K562 (cell line): ENCODE results near the gene HSBP1L1. TPM values are rescaled to one million over a fixed set of nuclear protein-coding genes. Genes with fewer than 3 reads are reported as not detected.

ENCODE experiments used
- ATAC-seq: fragments of 200-7000 bp; cut with Tn5 transposase; 3 replicates; pipeline ENCODE4 v1.9.1; 2020; ENCODE audit warnings: moderate library complexity
- BruUV-seq: library from RNA; stranded (reverse); fragments of 400-500 nt; replicated peaks from 2 replicates; lab custom pipeline; 2021; lab: Mats Ljungman, UMichigan
- CTCF ChIA-PET: fragments of 300-600 bp; formaldehyde crosslinking; extraction: SDS; loops from one replicate; lab custom pipeline; 2021; ENCODE audit warnings: low intra/inter-chr PET ratio; lab: Yijun Ruan, JAX
- POLR2A ChIA-PET: fragments of 300-600, 350-650 bp; sonication (Branson Sonifier 250); formaldehyde crosslinking; extraction: SDS; loops from one replicate; lab custom pipeline; 2021; ENCODE audit warnings: antibody characterized with exemption, inconsistent platforms; lab: Yijun Ruan, JAX
- DNase-seq, 4 experiments: peaks; one replicate each; pipeline versions ENCODE4 v3.0.0 to v3.0.0-alpha.2; 2011 to 2018; ENCODE audit warnings: low spot score in 3 of 4, mixed read lengths in 3 of 4; ENCODE audit errors: extremely low read depth in 1 of 4
- FAIRE-seq: peaks from 2 replicates; lab custom pipeline; 2011; peaks lifted over from hg19 to GRCh38; lab: Jason Lieb, UNC
- H2AFZ ChIP-seq: 2 replicates; pipeline ENCODE4 v1.6.0; 2011; ENCODE audit warnings: low read depth, low read length, control low read depth, inconsistent platforms
- H3K27ac ChIP-seq: fragments of 200-600 bp; 3 replicates; pipeline ENCODE4 v1.8.0; 2011; ENCODE audit warnings: low read depth, mild to moderate bottlenecking, control low read depth, inconsistent platforms, low read length, moderate library complexity, mixed read lengths; ENCODE audit errors: extremely low read depth
- H3K27me3 ChIP-seq, 2 experiments: fragments of 300-600 bp in 1 of 2; 2 replicates in 1 of 2; 3 replicates in 1 of 2; pipeline versions ENCODE4 v1.6.0 to v1.8.0; 2011; ENCODE audit warnings: inconsistent platforms in 2 of 2, low read length in 2 of 2, mild to moderate bottlenecking in 1 of 2, mixed read lengths in 1 of 2, moderate library complexity in 1 of 2; ENCODE audit not compliant: control insufficient read depth in 2 of 2, insufficient read depth in 2 of 2
- H3K36me3 ChIP-seq: fragments of 300-600 bp; 3 replicates; pipeline ENCODE4 v1.8.0; 2011; ENCODE audit warnings: mild to moderate bottlenecking, low read length, inconsistent platforms; ENCODE audit not compliant: control insufficient read depth, insufficient read depth
- H3K4me1 ChIP-seq, 2 experiments: fragments of 200-600 bp in 1 of 2; replicated peaks in 1 of 2; 2 replicates in 1 of 2; 3 replicates in 1 of 2; pipeline versions ENCODE4 v1.5.1 to v1.8.0; 2011; ENCODE audit warnings: inconsistent platforms in 2 of 2, low read length in 2 of 2, mild to moderate bottlenecking in 1 of 2, mixed read lengths in 1 of 2, moderate library complexity in 1 of 2; ENCODE audit not compliant: control insufficient read depth in 2 of 2, insufficient read depth in 2 of 2
- H3K4me2 ChIP-seq: 2 replicates; pipeline ENCODE4 v1.6.1; 2011; ENCODE audit warnings: low read length, control low read depth, inconsistent platforms, mixed read lengths; ENCODE audit not compliant: insufficient read depth
- H3K4me3 ChIP-seq: fragments of 200-600 bp; sonication (generic), shearing (Covaris generic); 2 replicates; pipeline ENCODE4 v1.5.1; 2016; ENCODE audit warnings: control low read depth, inconsistent platforms
- H3K79me2 ChIP-seq: fragments of 200-600 bp; 3 replicates; pipeline ENCODE4 v1.8.0; 2011; ENCODE audit warnings: low read length, inconsistent platforms; ENCODE audit not compliant: control insufficient read depth, insufficient read depth
- H3K9ac ChIP-seq, 2 experiments: 2 replicates each; pipeline versions ENCODE4 v1.6.0 to v1.6.1; 2011; ENCODE audit warnings: low read depth in 2 of 2, low read length in 2 of 2, control low read depth in 1 of 2, inconsistent platforms in 1 of 2, mild to moderate bottlenecking in 1 of 2, mixed read lengths in 1 of 2; ENCODE audit not compliant: insufficient read depth in 1 of 2
- H3K9me1 ChIP-seq: one replicate; pipeline ENCODE4 v1.6.0; 2011; ENCODE audit warnings: inconsistent platforms, mild to moderate bottlenecking, low read length, moderate library complexity; ENCODE audit not compliant: control insufficient read depth, insufficient read depth
- H3K9me3 ChIP-seq: replicated peaks from 2 replicates; pipeline ENCODE4 v1.5.1; 2011; ENCODE audit warnings: low read depth, low read length, inconsistent platforms; ENCODE audit not compliant: control insufficient read depth, insufficient read depth
- H4K20me1 ChIP-seq: replicated peaks from 2 replicates; pipeline ENCODE4 v1.6.1; 2011; ENCODE audit warnings: low read length, inconsistent platforms, mixed read lengths; ENCODE audit not compliant: control insufficient read depth, insufficient read depth
- CBFB ChIP-seq: sonication (generic); formaldehyde crosslinking; IDR thresholded peaks from 2 replicates; pipeline ENCODE4 v1.4.0; 2020; ENCODE audit warnings: mild to moderate bottlenecking, missing genetic modification reagents
- CEBPB ChIP-seq: fragments of 450-650 bp; IDR thresholded peaks from 2 replicates; pipeline ENCODE4 v1.6.1; 2016; ENCODE audit warnings: missing genetic modification characterization, missing compliant biosample characterization
- MECOM ChIP-seq: fragments of 250-450 bp; sonication (Bioruptor Pico); IDR thresholded peaks from 2 replicates; pipeline ENCODE4 v1.8.0; 2022; ENCODE audit warnings: inconsistent platforms
- MYC ChIP-seq, 2 experiments: fragments of 250-450 bp in 1 of 2; sonication (Bioruptor Pico) in 1 of 2; IDR thresholded peaks; 2 replicates each; pipeline versions ENCODE4 v1.5.1 to v1.6.1; 2012 to 2021; ENCODE audit warnings: low read depth in 2 of 2, borderline replicate concordance in 1 of 2, improper control_type of control experiment in 1 of 2, low read length in 1 of 2, mild to moderate bottlenecking in 1 of 2, moderate library complexity in 1 of 2
- NR3C1 ChIP-seq: sonication (generic); formaldehyde crosslinking; IDR thresholded peaks from 2 replicates; pipeline ENCODE4 v1.8.1; 2022; ENCODE audit warnings: missing genetic modification reagents
- POLR3A ChIP-seq: IDR thresholded peaks from 2 replicates; pipeline ENCODE4 v1.6.1; 2011; ENCODE audit warnings: borderline replicate concordance, mild to moderate bottlenecking, moderate library complexity; ENCODE audit not compliant: insufficient read length, insufficient read depth; ENCODE audit errors: extremely low read depth
- SIN3B ChIP-seq: fragments of 450-650 bp; IDR thresholded peaks from 2 replicates; pipeline ENCODE4 v1.6.1; 2017; ENCODE audit warnings: low read depth, mild to moderate bottlenecking, moderate library complexity
- TSHZ1 ChIP-seq: fragments of 250-450 bp; sonication (Bioruptor Pico); IDR thresholded peaks from 2 replicates; pipeline ENCODE4 v1.4.0; 2020; ENCODE audit warnings: mild to moderate bottlenecking, moderate library complexity
- ZNF316 ChIP-seq: fragments of 450-650 bp; IDR thresholded peaks from 2 replicates; pipeline ENCODE4 v1.6.1; 2016
- WGBS: fragments of 100-300 bp; shearing (Covaris generic); methylation state at CpG from one replicate; pipeline ENCODE4 v1.1.6; 2016; ENCODE audit warnings: low coverage, mixed read lengths; ENCODE audit not compliant: insufficient coverage; ENCODE audit errors: missing lambda C conversion rate; 5-methylcytosine and 5-hydroxymethylcytosine counted together
- in situ Hi-C: fragments of 300-500 bp; cut with MboI; formaldehyde crosslinking; loops from 4 replicates; pipeline ENCODE4 v1.15.0; 2018; ENCODE audit warnings: inconsistent platforms, mixed read lengths
- intact Hi-C: fragments of 100-400 bp; cut with micrococcal nuclease; formaldehyde crosslinking; loops from 2 replicates; pipeline ENCODE4 v1.14.2; 2022
- polyA plus RNA-seq, 8 experiments: library from polyadenylated mRNA; depleted of rRNA in 4 of 8; stranded (reverse) in 5 of 8; unstranded in 3 of 8; fragments of >200 nt; fragmentation: Nextera tagmentation in 2 of 8; fragmentation: Illumina TruSeq in 1 of 8; extraction: Ambion mirVana in 2 of 8; extraction: Trizol in 1 of 8; gene quantifications; 2 replicates each; pipeline versions ENCODE4 v1.2.1 to v1.2.3, GENCODE V29; 2011 to 2014; ENCODE audit warnings: inconsistent platforms in 1 of 8, missing spikeins in 1 of 8
- total RNA-seq, 7 experiments: library from RNA; depleted of rRNA in 6 of 7; stranded (reverse); fragments of >200 nt in 6 of 7; fragmentation: Illumina TruSeq in 2 of 7; extraction: Trizol in 2 of 7; gene quantifications; 2 replicates each; pipeline versions ENCODE4 v1.2.1 to v1.2.3, GENCODE V29; 2011 to 2021; ENCODE audit warnings: low replicate concordance in 1 of 7
- TF ChIP-seq, protein P1 (sequence below): sonication (generic); formaldehyde crosslinking; IDR thresholded peaks from 2 replicates; pipeline ENCODE4 v1.8.1; 2023; ENCODE audit warnings: mild to moderate bottlenecking, missing genetic modification reagents

HSBP1L1 gene
- total and polyA plus RNA-seq, 9 of the 15 experiments (the other 6 are each of a cell fraction or from before 2014, with no cell fraction given), result 0.24 to 0.36 TPM; not detected in 7

DNA sequence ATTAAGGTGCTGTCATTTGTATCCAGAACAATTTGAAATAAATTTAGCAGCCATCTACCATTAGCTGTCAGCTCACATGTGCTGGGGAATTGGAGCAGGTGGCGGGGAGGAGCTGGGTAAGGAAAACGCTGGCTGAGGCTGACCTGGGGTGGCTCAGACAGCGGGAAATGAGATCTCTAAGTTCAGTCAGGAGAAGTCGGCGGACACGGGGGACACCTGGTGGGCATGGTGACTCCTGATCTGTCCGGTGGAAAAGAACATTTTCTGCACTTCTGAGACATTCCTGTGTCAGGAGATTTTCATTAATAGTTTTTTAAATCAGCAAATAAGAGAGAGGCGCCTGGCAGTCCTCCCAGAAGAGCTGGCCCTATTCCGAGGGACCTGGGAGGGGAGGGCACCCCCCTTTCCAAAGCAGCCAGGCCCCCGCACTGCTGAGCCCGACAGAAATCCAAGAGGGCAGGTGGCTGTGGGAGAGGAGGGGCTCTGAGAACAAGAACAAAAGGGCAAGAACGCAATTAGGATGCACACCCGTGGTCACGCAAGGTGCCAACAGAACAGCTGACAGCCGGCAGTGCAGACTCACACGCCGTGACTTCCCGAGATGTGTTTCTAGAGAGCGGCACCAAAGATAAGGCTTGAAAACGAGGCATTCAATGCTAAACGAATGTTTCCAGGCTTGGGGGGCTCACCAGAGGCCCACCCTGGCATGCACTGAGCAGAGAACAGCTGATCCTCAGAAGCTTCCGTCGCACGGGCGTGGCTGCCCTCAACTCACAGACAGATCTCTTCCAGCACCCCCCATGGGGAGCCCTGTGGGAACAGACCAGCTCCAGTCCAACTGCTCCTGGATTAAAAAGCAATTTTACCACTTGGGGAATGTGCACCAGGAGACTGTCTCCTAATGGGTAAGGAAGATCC, 39.4 kb upstream of the HSBP1L1 start:
- Histone ChIP-seq H3K9me3 (0 out of 2 replicates have a peak, but pooled peaks cover 4% of the 10 kb centered on the region), H3K9me1 (no peaks in the 10 kb centered on the region), H3K4me1 (no peaks in the 10 kb centered on the region; a peak in 1 of 5 replicates), H3K27ac (no peak overlapping the region), H4K20me1 (no peaks in the 10 kb centered on the region), H3K4me2 (no peak overlapping the region), H3K4me3 (no peak overlapping the region), H3K9ac (no peak overlapping the region), H3K79me2 (no peaks in the 10 kb centered on the region), H3K27me3 (no peaks in the 10 kb centered on the region), H2AFZ (no peak overlapping the region), H3K36me3 (no peaks in the 10 kb centered on the region)
- BruUV-seq, result no TSS peak
- DNase-seq (no peak), FAIRE-seq (no peak), ATAC-seq (no peak)
- in situ Hi-C loops (no loop called here), intact Hi-C loops (no loop called here)
- 79% methylated on average over 20 of the region's 25 CpGs for WGBS
- ChIA-PET POLR2A (interaction anchor here (1.1 kb wide), 1 partner anchor 37 kb away, joined by 3 read pairs; no protein-coding TSS in a partner anchor), CTCF (no interaction called here)
- TF ChIP-seq NR3C1 (CRISPR knock-in tag) (no peak), CEBPB (tag) (no peak), ZNF316 (no peak), MECOM (CRISPR knock-in tag) (no peak), POLR3A (no peak), CBFB (CRISPR knock-in tag) (no peak), MYC (IDR thresholded peaks at IDR 0.05; ENCODE audit: low read depth, low read length) (no peak), MYC (CRISPR knock-in tag; IDR thresholded peaks at IDR 0.05; ENCODE audit: borderline replicate concordance, low read depth) (no peak), TSHZ1 (CRISPR knock-in tag) (no peak), SIN3B (no peak)
- TF ChIP-seq, protein P1, sequence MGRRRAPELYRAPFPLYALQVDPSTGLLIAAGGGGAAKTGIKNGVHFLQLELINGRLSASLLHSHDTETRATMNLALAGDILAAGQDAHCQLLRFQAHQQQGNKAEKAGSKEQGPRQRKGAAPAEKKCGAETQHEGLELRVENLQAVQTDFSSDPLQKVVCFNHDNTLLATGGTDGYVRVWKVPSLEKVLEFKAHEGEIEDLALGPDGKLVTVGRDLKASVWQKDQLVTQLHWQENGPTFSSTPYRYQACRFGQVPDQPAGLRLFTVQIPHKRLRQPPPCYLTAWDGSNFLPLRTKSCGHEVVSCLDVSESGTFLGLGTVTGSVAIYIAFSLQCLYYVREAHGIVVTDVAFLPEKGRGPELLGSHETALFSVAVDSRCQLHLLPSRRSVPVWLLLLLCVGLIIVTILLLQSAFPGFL, result no peak
